Measurements from ENCODE around the gene MCTP1.

Gene MCTP1

GRCh38 chr5:94751460-94751859, 533.4 kb downstream of the MCTP1 start:
- Histone ChIP-seq H3K27me3 (ENCODE audit: control insufficient read depth in 1 of 2, insufficient read depth in 1 of 2, low read length in 2 of 2) (no peaks in the 10 kb centered on the region), H2AK5ac (ENCODE audit: low read length, severe bottlenecking) (no peak overlapping the region), H2BK12ac (ENCODE audit: low read length in 2 of 2) (no peak overlapping the region), H3K14ac (ENCODE audit: low read length in 2 of 2) (no peak overlapping the region), H3K27ac (ENCODE audit: low read length, poor library complexity, severe bottlenecking) (no peak overlapping the region), H3K4me3 (ENCODE audit: insufficient read depth in 1 of 2, low read depth in 1 of 2, low read length in 2 of 2) (no peak overlapping the region), H3K36me3 (ENCODE audit: control insufficient read depth in 1 of 2, insufficient read depth in 2 of 2, low read depth in 1 of 2, low read length in 2 of 2) (no peaks in the 10 kb centered on the region), H3K23ac (ENCODE audit: low read length in 2 of 2) (no peak overlapping the region), H3K4me2 (ENCODE audit: low read length, poor library complexity, severe bottlenecking) (no peak overlapping the region), H3K18ac (ENCODE audit: low read depth in 1 of 2, low read length in 2 of 2) (no peak overlapping the region), H3K9ac (ENCODE audit: low read length) (no peak overlapping the region), H2BK120ac (ENCODE audit: low read depth, low read length) (no peak overlapping the region), H3K4me1 (ENCODE audit: control insufficient read depth, insufficient read depth, low read depth, low read length) (no peaks in the 10 kb centered on the region), H2BK15ac (ENCODE audit: low read depth, poor library complexity, severe bottlenecking) (no peak overlapping the region), H3K79me1 (replicated peaks; ENCODE audit: low read length, poor library complexity, severe bottlenecking) (peaks cover 2% of the 10 kb centered on the region), H4K8ac (ENCODE audit: low read length) (no peak overlapping the region), H3K9me3 (ENCODE audit: control insufficient read depth, low read length) (no peaks in the 10 kb centered on the region), H4K91ac (ENCODE audit: low read length) (no peak overlapping the region), H2AFZ (ENCODE audit: low read depth, low read length) (no peak overlapping the region), H2BK5ac (ENCODE audit: low read depth, low read length, poor library complexity, severe bottlenecking) (no peak overlapping the region), H3K4ac (ENCODE audit: low read depth in 1 of 2, low read length in 2 of 2) (no peak overlapping the region)
- DNase-seq, result no peak
- 81% methylated on average over 9 of the region's 9 CpGs for WGBS

- WGBS, result 94% methylated on average over 4 of the region's 4 CpGs
- H2BK15ac ChIP-seq (ENCODE audit: low read depth, poor library complexity, severe bottlenecking), result no peak overlapping the region
- no peak overlapping the region for H3K18ac ChIP-seq (ENCODE audit: low read depth in 1 of 2, low read length in 2 of 2)
Measured at GRCh38 chr5:94750681-94751080, 534.2 kb downstream of the MCTP1 start.

DNA sequence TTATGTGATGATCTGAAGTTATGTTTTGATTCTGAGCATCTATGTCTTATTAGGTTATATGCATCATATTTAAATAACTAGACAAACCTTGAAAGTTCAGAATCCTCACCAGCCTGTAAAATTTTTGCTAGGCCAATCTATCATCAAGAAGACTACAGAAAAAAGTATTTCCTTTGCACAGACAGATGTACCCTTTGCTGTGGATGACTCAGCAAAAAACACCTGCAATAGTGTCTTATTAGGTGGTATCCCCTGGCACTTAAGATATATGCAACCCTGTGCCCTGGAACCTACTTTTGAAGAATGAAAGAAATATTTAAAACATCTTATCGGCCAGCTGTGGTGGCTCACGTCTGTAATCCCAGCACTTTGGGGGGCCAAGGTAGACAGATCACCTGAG, 535.9 kb downstream of the MCTP1 start:
- Histone ChIP-seq H2BK120ac (ENCODE audit: low read depth, low read length) (no peak overlapping the region), H3K27me3 (ENCODE audit: control insufficient read depth in 1 of 2, insufficient read depth in 1 of 2, low read length in 2 of 2) (no peaks in the 10 kb centered on the region), H3K4ac (ENCODE audit: low read depth in 1 of 2, low read length in 2 of 2) (no peak overlapping the region), H3K27ac (ENCODE audit: low read length, poor library complexity, severe bottlenecking) (no peak overlapping the region), H2BK12ac (ENCODE audit: low read length in 2 of 2) (no peak overlapping the region), H2BK5ac (ENCODE audit: low read depth, low read length, poor library complexity, severe bottlenecking) (no peak overlapping the region), H3K4me3 (ENCODE audit: insufficient read depth in 1 of 2, low read depth in 1 of 2, low read length in 2 of 2) (no peak overlapping the region), H2AFZ (ENCODE audit: low read depth, low read length) (no peak overlapping the region), H3K14ac (ENCODE audit: low read length in 2 of 2) (no peak overlapping the region), H4K91ac (ENCODE audit: low read length) (no peak overlapping the region), H3K4me2 (ENCODE audit: low read length, poor library complexity, severe bottlenecking) (no peak overlapping the region), H3K23ac (ENCODE audit: low read length in 2 of 2) (no peak overlapping the region), H3K79me1 (replicated peaks; ENCODE audit: low read length, poor library complexity, severe bottlenecking) (no peaks in the 10 kb centered on the region), H3K36me3 (ENCODE audit: control insufficient read depth in 1 of 2, insufficient read depth in 2 of 2, low read depth in 1 of 2, low read length in 2 of 2) (peaks cover 0 to under 1% of the 10 kb centered on the region in 2 experiments), H2BK15ac (ENCODE audit: low read depth, poor library complexity, severe bottlenecking) (no peak overlapping the region), H3K9ac (ENCODE audit: low read length) (no peak overlapping the region), H2AK5ac (ENCODE audit: low read length, severe bottlenecking) (no peak overlapping the region), H3K4me1 (ENCODE audit: control insufficient read depth, insufficient read depth, low read depth, low read length) (no peaks in the 10 kb centered on the region), H4K8ac (ENCODE audit: low read length) (no peak overlapping the region), H3K18ac (ENCODE audit: low read depth in 1 of 2, low read length in 2 of 2) (no peak overlapping the region), H3K9me3 (ENCODE audit: control insufficient read depth, low read length) (no peaks in the 10 kb centered on the region)
- DNase-seq, result no peak
- 90% methylated on average over 2 of the region's 2 CpGs for WGBS

More at GRCh38 chr5:94750681-94751080, 534.2 kb downstream of the MCTP1 start:
- Histone ChIP-seq H3K23ac (ENCODE audit: low read length in 2 of 2) (no peak overlapping the region), H4K8ac (ENCODE audit: low read length) (no peak overlapping the region), H3K4me3 (ENCODE audit: insufficient read depth in 1 of 2, low read depth in 1 of 2, low read length in 2 of 2) (no peak overlapping the region), H3K27me3 (ENCODE audit: control insufficient read depth in 1 of 2, insufficient read depth in 1 of 2, low read length in 2 of 2) (no peaks in the 10 kb centered on the region), H3K27ac (ENCODE audit: low read length, poor library complexity, severe bottlenecking) (no peak overlapping the region), H2BK120ac (ENCODE audit: low read depth, low read length) (no peak overlapping the region), H2BK12ac (ENCODE audit: low read length in 2 of 2) (no peak overlapping the region), H3K9me3 (ENCODE audit: control insufficient read depth, low read length) (no peaks in the 10 kb centered on the region), H4K91ac (ENCODE audit: low read length) (no peak overlapping the region), H3K14ac (ENCODE audit: low read length in 2 of 2) (no peak overlapping the region), H3K4me2 (ENCODE audit: low read length, poor library complexity, severe bottlenecking) (no peak overlapping the region), H3K36me3 (ENCODE audit: control insufficient read depth in 1 of 2, insufficient read depth in 2 of 2, low read depth in 1 of 2, low read length in 2 of 2) (no peaks in the 10 kb centered on the region), H2AFZ (ENCODE audit: low read depth, low read length) (no peak overlapping the region), H3K4me1 (ENCODE audit: control insufficient read depth, insufficient read depth, low read depth, low read length) (no peaks in the 10 kb centered on the region), H2AK5ac (ENCODE audit: low read length, severe bottlenecking) (no peak overlapping the region), H3K79me1 (replicated peaks; ENCODE audit: low read length, poor library complexity, severe bottlenecking) (no peaks in the 10 kb centered on the region), H3K9ac (ENCODE audit: low read length) (no peak overlapping the region), H3K4ac (ENCODE audit: low read depth in 1 of 2, low read length in 2 of 2) (no peak overlapping the region), H2BK5ac (ENCODE audit: low read depth, low read length, poor library complexity, severe bottlenecking) (no peak overlapping the region)
- no peak for DNase-seq

DNA sequence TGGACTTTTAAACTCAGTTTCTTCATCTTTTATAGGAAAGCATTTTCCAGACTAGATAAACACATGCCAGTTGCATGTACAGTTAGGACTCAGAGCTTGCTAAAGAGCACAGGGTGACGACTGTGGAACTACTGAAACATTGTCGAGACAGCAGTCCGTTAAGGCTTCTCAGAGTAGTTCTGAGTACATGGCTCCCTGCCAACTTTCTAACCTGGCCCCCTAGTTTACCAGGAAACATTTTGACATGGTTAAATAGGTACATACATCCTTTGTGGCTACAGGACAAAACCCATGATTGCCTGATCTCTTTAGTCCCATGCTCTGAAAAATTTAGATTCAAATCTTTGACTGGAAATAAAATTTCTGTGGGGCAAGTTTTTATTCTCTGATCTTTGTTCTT, 536.7 kb downstream of the MCTP1 start:
- no peak overlapping the region for H4K91ac ChIP-seq (ENCODE audit: low read length)
- no peak overlapping the region for H2AFZ ChIP-seq (ENCODE audit: low read depth, low read length)
- H3K4me3 ChIP-seq (ENCODE audit: insufficient read depth in 1 of 2, low read depth in 1 of 2, low read length in 2 of 2), result no peak overlapping the region
- no peaks in the 10 kb centered on the region for H3K27me3 ChIP-seq (ENCODE audit: control insufficient read depth in 1 of 2, insufficient read depth in 1 of 2, low read length in 2 of 2)
- no peak overlapping the region for H2BK15ac ChIP-seq (ENCODE audit: low read depth, poor library complexity, severe bottlenecking)
- H3K9me3 ChIP-seq (ENCODE audit: control insufficient read depth, low read length), result no peaks in the 10 kb centered on the region
- no peak overlapping the region for H2BK12ac ChIP-seq (ENCODE audit: low read length in 2 of 2)
- no peak overlapping the region for H2BK5ac ChIP-seq (ENCODE audit: low read depth, low read length, poor library complexity, severe bottlenecking)
- H3K79me1 ChIP-seq (replicated peaks; ENCODE audit: low read length, poor library complexity, severe bottlenecking), result no peaks in the 10 kb centered on the region
- H3K4me2 ChIP-seq (ENCODE audit: low read length, poor library complexity, severe bottlenecking), result no peak overlapping the region
- no peak overlapping the region for H3K9ac ChIP-seq (ENCODE audit: low read length)
- H3K27ac ChIP-seq (ENCODE audit: low read length, poor library complexity, severe bottlenecking), result no peak overlapping the region
- 100% methylated on average over 3 of the region's 3 CpGs for WGBS
- no peak for DNase-seq
- H3K4me1 ChIP-seq (ENCODE audit: control insufficient read depth, insufficient read depth, low read depth, low read length), result no peaks in the 10 kb centered on the region
- H4K8ac ChIP-seq (ENCODE audit: low read length), result no peak overlapping the region
- H3K4ac ChIP-seq (ENCODE audit: low read depth in 1 of 2, low read length in 2 of 2), result no peak overlapping the region
- H3K23ac ChIP-seq (ENCODE audit: low read length in 2 of 2), result no peak overlapping the region
- H2BK120ac ChIP-seq (ENCODE audit: low read depth, low read length), result no peak overlapping the region
- no peak overlapping the region for H3K18ac ChIP-seq (ENCODE audit: low read depth in 1 of 2, low read length in 2 of 2)
- H3K14ac ChIP-seq (ENCODE audit: low read length in 2 of 2), result no peak overlapping the region
- no peak overlapping the region for H2AK5ac ChIP-seq (ENCODE audit: low read length, severe bottlenecking)
- H3K36me3 ChIP-seq (ENCODE audit: control insufficient read depth in 1 of 2, insufficient read depth in 2 of 2, low read depth in 1 of 2, low read length in 2 of 2), result peaks cover 0 to 3% of the 10 kb centered on the region in 2 experiments

Data from mesenchymal stem cell (in vitro differentiated cells and primary cell).